Ureter (tissue), 1 donor: ENCODE data around the gene ZSWIM4. TPM values are rescaled to one million over a fixed set of nuclear protein-coding genes. Genes with fewer than 3 reads are reported as not detected.

Experiments
- DNase-seq: peaks from one replicate; pipeline ENCODE4 v3.0.0-alpha.2; 2020; ENCODE audit warnings: low spot score
- total RNA-seq: library from RNA; stranded (reverse); gene quantifications from one replicate; pipeline ENCODE4 v1.2.4, GENCODE V29; 2023
- donor health status: DM: yes; HTN: yes; CAD: no.

The ZSWIM4 gene
- total RNA-seq, 1 donor from 2014 or later, result 8.1 TPM

GRCh38 chr19:13812544-13812943, 17.3 kb downstream of the ZSWIM4 start:
- DNase-seq, result no peak

DNA sequence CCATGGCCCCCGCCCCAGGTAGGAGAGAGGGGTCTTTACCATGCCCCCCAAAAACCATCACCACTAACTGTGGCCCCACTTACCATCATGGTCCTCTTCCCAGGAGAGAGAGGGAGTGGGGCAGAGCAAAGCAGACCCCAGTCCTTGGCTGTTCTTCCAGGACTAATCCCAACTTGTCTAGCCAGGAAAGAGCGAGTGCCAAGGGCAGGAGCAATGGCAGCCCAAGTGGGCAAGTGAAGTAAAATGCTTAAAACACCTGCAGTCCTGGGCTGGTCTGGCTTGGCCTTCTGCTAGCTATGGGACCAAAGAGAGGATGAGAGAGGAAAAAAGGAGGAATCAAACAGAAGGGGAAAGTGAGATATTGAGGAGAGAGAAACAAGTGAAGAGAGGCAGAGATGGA, 17.9 kb downstream of the ZSWIM4 start:
- DNase-seq, result no peak

- DNase-seq, result no peak
Observed at GRCh38 chr19:13814550-13814949, 19.3 kb downstream of the ZSWIM4 start.

- DNase-seq, result no peak
Observed at GRCh38 chr19:13817018-13817614, 21.9 kb downstream of the ZSWIM4 start.

- DNase-seq, result no peak
Observed at GRCh38 chr19:13817615-13818371, 22.6 kb downstream of the ZSWIM4 start.

- no peak for DNase-seq
Observed at GRCh38 chr19:13819238-13819637, 24.0 kb downstream of the ZSWIM4 start.

DNA sequence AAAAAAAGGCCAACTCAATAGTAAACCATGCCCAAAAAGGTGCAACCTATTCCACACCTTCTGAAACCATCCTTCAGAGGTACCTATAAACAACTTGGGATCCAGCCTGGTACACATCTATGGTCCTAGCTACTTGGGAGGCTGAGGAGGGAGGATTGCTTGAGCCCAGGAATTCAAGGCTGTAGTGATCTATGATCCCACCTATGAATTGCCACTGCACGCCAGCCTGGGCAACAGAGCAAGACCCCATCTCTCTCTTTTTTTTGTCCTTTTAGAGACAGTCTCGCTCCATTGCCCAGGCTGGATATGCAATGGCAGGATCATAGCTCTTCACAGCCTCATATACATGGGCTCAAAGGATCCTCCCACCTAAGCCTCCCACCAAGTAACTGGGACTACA, 26.0 kb downstream of the ZSWIM4 start:
- no peak for DNase-seq

- no peak for DNase-seq
Observed at GRCh38 chr19:13823256-13823655, 28.0 kb downstream of the ZSWIM4 start.

GRCh38 chr19:13823901-13824300, 28.7 kb downstream of the ZSWIM4 start:
- DNase-seq, result no peak

DNA sequence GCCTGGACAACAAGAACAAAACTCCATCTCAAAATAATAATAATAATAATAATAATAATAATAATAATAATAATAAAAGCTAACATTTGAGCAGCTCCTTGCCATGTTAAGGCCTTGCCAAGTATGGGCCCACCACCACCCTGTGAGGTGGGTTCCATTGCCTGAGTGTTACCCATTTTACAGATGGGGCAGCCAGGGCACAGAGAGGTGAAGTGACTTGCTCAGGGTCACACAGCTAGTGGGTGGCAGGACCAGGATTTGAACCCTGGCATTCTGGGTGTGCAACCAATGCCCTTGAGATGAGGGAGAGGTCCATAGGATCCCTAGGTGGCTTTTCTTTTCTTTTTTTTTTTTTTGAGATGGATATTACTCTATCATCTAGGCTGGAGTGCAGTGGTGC, 29.5 kb downstream of the ZSWIM4 start:
- DNase-seq, result no peak

- DNase-seq, result no peak
Observed at GRCh38 chr19:13825489-13826441, 30.5 kb downstream of the ZSWIM4 start.

GRCh38 chr19:13826652-13827235, 31.5 kb downstream of the ZSWIM4 start:
- no peak for DNase-seq

- DNase-seq, result no peak
Observed at GRCh38 chr19:13827656-13828055, 32.4 kb downstream of the ZSWIM4 start.

DNA sequence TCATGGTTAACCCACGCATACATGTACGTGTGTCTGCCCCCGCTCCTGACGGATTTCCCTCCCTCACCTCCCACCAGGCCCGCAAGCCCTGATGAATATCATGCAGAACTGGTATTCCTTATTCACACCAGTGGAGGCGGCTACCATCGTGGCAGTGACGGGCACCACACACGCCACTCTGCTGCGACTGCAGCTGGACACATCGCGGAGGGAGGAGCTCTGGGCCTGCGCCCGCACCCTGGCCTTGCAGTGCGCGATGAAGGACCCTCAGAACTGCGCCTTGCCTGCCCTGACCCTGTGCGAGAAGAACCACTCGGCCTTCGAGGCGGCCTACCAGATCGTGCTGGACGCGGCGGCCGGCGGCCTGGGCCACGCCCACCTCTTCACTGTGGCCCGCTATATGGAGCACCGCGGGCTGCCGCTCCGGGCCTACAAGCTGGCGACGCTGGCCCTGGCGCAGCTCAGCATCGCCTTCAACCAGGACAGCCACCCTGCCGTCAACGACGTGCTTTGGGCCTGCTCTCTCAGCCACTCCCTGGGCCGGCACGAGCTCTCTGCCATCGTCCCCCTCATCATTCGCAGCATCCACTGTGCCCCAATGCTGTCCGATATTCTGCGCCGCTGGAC, 35.0 kb downstream of the ZSWIM4 start:
- DNase-seq, result no peak

- no peak for DNase-seq
Observed at GRCh38 chr19:13830741-13831536, 35.7 kb downstream of the ZSWIM4 start.

DNA sequence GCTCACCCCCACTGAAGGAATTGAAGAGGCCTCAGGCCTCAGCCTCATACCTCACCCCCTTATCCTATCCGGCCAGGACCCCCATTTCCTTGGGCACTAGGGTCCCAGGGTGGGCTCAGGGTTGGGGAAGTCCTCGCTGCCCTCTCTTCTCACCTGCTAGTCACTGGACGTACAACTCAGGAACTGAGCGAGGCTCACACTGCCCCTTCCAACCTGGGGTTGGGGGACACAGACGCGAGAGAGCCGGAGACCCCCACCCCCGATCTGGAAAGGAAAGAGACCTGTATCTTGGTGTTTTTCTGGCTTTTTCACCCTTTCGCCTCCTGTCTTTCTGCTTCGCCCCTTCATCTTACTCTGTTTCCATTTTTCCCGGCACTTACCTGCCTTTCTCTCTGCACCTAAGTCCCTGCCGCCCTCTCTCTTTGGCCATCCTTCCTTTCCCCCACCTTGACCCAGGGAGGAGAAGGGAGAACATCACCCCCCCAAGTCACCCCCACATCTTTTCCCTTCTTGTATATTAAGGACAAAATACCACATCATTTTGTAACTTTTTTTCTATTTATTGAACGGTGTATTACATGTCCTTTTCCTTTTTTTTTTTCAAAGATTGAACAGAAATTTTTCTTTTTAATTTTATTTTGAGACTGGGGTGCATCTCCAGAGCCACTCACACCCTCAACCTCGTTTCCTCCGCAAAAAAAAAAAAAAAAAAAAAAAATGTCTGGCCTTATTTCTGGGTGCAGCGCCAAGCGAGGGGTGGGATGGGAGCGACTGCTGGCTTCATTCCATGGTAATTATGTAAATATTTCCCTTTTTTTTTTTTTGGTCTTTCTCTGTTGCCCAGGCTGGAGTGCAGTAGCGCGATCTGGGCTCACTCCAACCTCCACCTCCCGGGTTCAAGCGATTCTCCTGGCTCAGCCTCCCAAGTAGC, 36.6 kb downstream of the ZSWIM4 start:
- DNase-seq, result no peak

- DNase-seq, result peak; percentile 95
Observed at GRCh38 chr19:13833330-13834243, 38.3 kb downstream of the ZSWIM4 start.

- no peak for DNase-seq
Observed at GRCh38 chr19:13834244-13835069, 39.2 kb downstream of the ZSWIM4 start.
